Measurements from ENCODE around the gene C9orf78. TPM values are rescaled to one million over a fixed set of nuclear protein-coding genes. Genes with fewer than 3 reads are reported as not detected.
A peak's percentile ranks its signal among the peaks of the same experiment; 100 is the strongest.

Gene C9orf78
- total RNA-seq, 2 donors from 2014 or later = 63.7 to 76.8 TPM

DNA sequence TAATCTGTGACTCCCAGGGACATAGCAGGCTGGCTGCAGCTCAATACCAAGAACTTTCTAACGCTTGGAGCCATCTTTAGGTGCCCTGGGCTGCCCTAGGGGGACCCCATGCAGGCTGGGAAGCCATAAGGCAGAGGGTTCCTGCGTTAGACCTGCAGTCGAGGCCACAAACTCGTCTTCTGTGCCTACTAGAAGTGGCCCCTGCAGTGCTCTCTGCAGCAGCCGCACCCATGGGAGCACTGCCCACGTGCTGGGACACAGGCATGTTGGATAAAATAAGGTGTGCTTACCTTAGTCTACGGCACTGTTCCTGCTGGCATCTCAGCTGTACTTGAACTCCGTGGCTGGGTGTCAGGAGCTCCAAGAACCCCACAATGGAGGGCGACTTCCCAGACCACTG, 22.7 kb downstream of the C9orf78 start:
- peaks cover 0 to 8% of the 10 kb centered on the region in 2 donors for H3K36me3 ChIP-seq
- DNase-seq (ENCODE audit: low spot score) = no peak

DNA sequence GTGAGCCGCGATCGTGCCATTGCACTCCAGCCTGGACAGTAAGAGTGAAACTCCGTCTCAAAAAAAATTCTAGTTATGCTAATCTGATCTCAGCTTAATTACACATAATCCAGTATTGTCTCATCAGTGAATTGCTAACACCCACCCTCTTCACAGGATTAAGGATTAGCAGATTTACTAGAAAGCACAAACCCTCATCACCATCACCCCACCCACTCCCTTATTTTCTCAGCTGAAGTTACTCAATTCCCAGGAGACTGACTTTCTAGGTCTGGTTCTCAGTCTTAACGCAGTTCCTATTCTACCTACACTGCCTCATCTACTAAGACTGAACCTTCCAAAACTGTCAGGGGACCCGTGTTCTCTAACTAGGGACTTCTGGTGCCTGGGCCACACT, 23.1 kb downstream of the C9orf78 start:
- peaks cover 0 to 8% of the 10 kb centered on the region in 2 donors for H3K36me3 ChIP-seq

More for the DNA sequence above, 22.7 kb downstream of the C9orf78 start:
- Histone ChIP-seq H3K27me3 (replicated peaks; ENCODE audit: insufficient read depth) (no peaks in the 10 kb centered on the region), H3K4me3 (no peak overlapping the region), H3K9me3 (no peaks in the 10 kb centered on the region), H3K27ac (no peak overlapping the region), H3K4me1 (replicated peaks) (no peaks in the 10 kb centered on the region)
- WGBS = 93% methylated on average over 9 of the region's 9 CpGs
- intact Hi-C loops (cut with DNase I) = no loop called here
- TF ChIP-seq POLR2AphosphoS5 (IDR thresholded peaks at IDR 0.05) (no peak), POLR2A (IDR thresholded peaks at IDR 0.05) (no peak), CTCF (IDR thresholded peaks at IDR 0.05) (no peak)

DNA sequence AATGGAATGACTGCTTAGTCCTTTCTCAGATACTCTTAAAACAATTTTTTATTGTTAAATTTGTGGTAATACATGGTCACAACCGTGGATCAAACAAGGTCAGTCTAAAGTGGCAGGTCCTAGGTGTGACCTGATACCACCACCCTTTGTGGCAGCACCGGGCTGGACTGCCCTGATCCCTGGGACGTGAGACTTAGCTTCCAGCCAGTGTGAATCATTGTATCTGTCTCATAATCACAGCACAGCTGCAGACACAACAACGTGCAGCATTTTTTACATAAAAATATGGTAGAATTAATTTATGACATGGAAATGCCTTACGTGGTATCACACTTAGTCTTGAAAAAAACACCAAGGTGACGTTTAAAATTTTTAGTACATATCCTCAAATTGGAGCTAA, 24.3 kb downstream of the C9orf78 start:
- Histone ChIP-seq H3K27ac (peak overlapping the region in 1 of 2 donors; percentile 48), H3K4me3 (no peak overlapping the region), H3K36me3 (no peaks in the 10 kb centered on the region), H3K27me3 (replicated peaks; ENCODE audit: insufficient read depth) (no peaks in the 10 kb centered on the region), H3K9me3 (no peaks in the 10 kb centered on the region), H3K4me1 (replicated peaks) (no peaks in the 10 kb centered on the region)
- 60% methylated on average over 6 of the region's 6 CpGs for WGBS
- no peak for DNase-seq (ENCODE audit: low spot score)
- intact Hi-C loops (cut with DNase I) = no loop called here
- TF ChIP-seq CTCF (IDR thresholded peaks at IDR 0.05) (no peak), POLR2AphosphoS5 (IDR thresholded peaks at IDR 0.05) (no peak), POLR2A (IDR thresholded peaks at IDR 0.05) (no peak)

More for the DNA sequence above, 23.1 kb downstream of the C9orf78 start:
- TF ChIP-seq CTCF (IDR thresholded peaks at IDR 0.05) = no peak
- TF ChIP-seq POLR2A (IDR thresholded peaks at IDR 0.05) = no peak
- TF ChIP-seq POLR2AphosphoS5 (IDR thresholded peaks at IDR 0.05) = no peak
- H3K4me3 ChIP-seq = no peak overlapping the region
- H3K27me3 ChIP-seq (replicated peaks; ENCODE audit: insufficient read depth) = no peaks in the 10 kb centered on the region
- H3K9me3 ChIP-seq = no peaks in the 10 kb centered on the region
- WGBS = 94% methylated on average over 6 of the region's 6 CpGs
- H3K27ac ChIP-seq = peak overlapping the region in 1 of 2 donors; percentile 48
- intact Hi-C loops (cut with DNase I) = no loop called here
- no peaks in the 10 kb centered on the region for H3K4me1 ChIP-seq (replicated peaks)
- no peak for DNase-seq (ENCODE audit: low spot score)

- H3K36me3 ChIP-seq = no peaks in the 10 kb centered on the region
- DNase-seq (ENCODE audit: low spot score) = no peak
- H3K9me3 ChIP-seq = no peaks in the 10 kb centered on the region
- no peaks in the 10 kb centered on the region for H3K27me3 ChIP-seq (replicated peaks; ENCODE audit: insufficient read depth)
- TF ChIP-seq POLR2A (IDR thresholded peaks at IDR 0.05) = no peak
- TF ChIP-seq CTCF (IDR thresholded peaks at IDR 0.05) = no peak
- no peak for TF ChIP-seq POLR2AphosphoS5 (IDR thresholded peaks at IDR 0.05)
- H3K27ac ChIP-seq = peak overlapping the region in 1 of 2 donors; percentile 48
- intact Hi-C loops (cut with DNase I) = no loop called here
- H3K4me1 ChIP-seq (replicated peaks) = no peaks in the 10 kb centered on the region
- 64% methylated on average over 11 of the region's 11 CpGs for WGBS
- no peak overlapping the region for H3K4me3 ChIP-seq
Measured at GRCh38 chr9:129810116-129810515, 25.0 kb downstream of the C9orf78 start.

GRCh38 chr9:129809346-129809745, 25.7 kb downstream of the C9orf78 start:
- Histone ChIP-seq H3K27ac (no peak overlapping the region), H3K4me1 (replicated peaks) (peaks cover under 1% of the 10 kb centered on the region)
- WGBS = 93% methylated on average over 11 of the region's 11 CpGs

More at GRCh38 chr9:129809346-129809745, 25.7 kb downstream of the C9orf78 start:
- no peaks in the 10 kb centered on the region for H3K9me3 ChIP-seq
- DNase-seq (ENCODE audit: low spot score) = no peak
- intact Hi-C loops (cut with DNase I) = no loop called here
- H3K4me3 ChIP-seq = no peak overlapping the region
- TF ChIP-seq POLR2AphosphoS5 (IDR thresholded peaks at IDR 0.05) = no peak
- TF ChIP-seq CTCF (IDR thresholded peaks at IDR 0.05) = no peak
- TF ChIP-seq POLR2A (IDR thresholded peaks at IDR 0.05) = no peak
- no peaks in the 10 kb centered on the region for H3K27me3 ChIP-seq (replicated peaks; ENCODE audit: insufficient read depth)
- no peaks in the 10 kb centered on the region for H3K36me3 ChIP-seq
